Psoas muscle (tissue), 8 donors: ENCODE results near the gene ZBTB24. TPM values are rescaled to one million over a fixed set of nuclear protein-coding genes. Genes with fewer than 3 reads are reported as not detected.
"Not testable (repeated sequence)": the region's sequence is repeated elsewhere in the genome, so short reads cannot be mapped to it uniquely, and the experiment has no call there.

Experiments used
- ATAC-seq, 4 donors: fragments of 200-7000 bp; cut with Tn5 transposase; one replicate each; pipeline ENCODE4 v1.9.1; 2020; ENCODE audit warnings: moderate library complexity in 3 of 4, mild to moderate bottlenecking in 2 of 4
- DNase-seq, 2 donors: peaks; one replicate each; pipeline ENCODE4 v3.0.0-alpha.2; 2020
- H3K27ac ChIP-seq: fragments of 200-600 bp; one replicate; pipeline ENCODE4 v1.8.0; 2022
- H3K27me3 ChIP-seq, 3 donors: fragments of 200-600 bp in 1 of 3; one replicate each; pipeline versions ENCODE4 v1.6.1 to v1.8.0; 2013 to 2022; ENCODE audit warnings: low read length in 2 of 3, mild to moderate bottlenecking in 2 of 3, moderate library complexity in 1 of 3; ENCODE audit not compliant: insufficient read depth in 3 of 3
- H3K36me3 ChIP-seq, 2 donors: fragments of 200-600 bp in 1 of 2; one replicate each; pipeline versions ENCODE4 v1.6.1 to v1.8.0; 2013 to 2022; ENCODE audit warnings: low read depth in 1 of 2, mild to moderate bottlenecking in 1 of 2, moderate library complexity in 1 of 2; ENCODE audit not compliant: insufficient read depth in 1 of 2
- H3K4me1 ChIP-seq: fragments of 200-600 bp; one replicate; pipeline ENCODE4 v1.8.0; 2022
- H3K4me3 ChIP-seq: fragments of 200-600 bp; one replicate; pipeline ENCODE4 v1.8.0; 2022; ENCODE audit warnings: mild to moderate bottlenecking
- H3K9me3 ChIP-seq: fragments of 200-600 bp; one replicate; pipeline ENCODE4 v1.8.0; 2022
- CTCF ChIP-seq: fragments of 200-600 bp; IDR thresholded peaks from one replicate; pipeline ENCODE4 v1.8.0; 2022; ENCODE audit warnings: antibody characterized with exemption
- WGBS, 3 donors: extraction: QIAGEN DNeasy Blood & Tissue Kit; methylation state at CpG; one replicate each; pipeline versions ENCODE4 v1.1.6 to v1.1.7; 2013; 5-methylcytosine and 5-hydroxymethylcytosine counted together
- intact Hi-C, 2 donors: fragments of 100-400 bp; cut with DNase I; formaldehyde crosslinking; loops; one replicate each; pipeline versions ENCODE4 v1.11.0 to v1.14.2; 2022
- polyA plus RNA-seq, 3 donors: library from polyadenylated mRNA; stranded (reverse); fragments of 200-250 nt; gene quantifications; one replicate each; pipeline ENCODE4 v1.2.3, GENCODE V29; 2013
- total RNA-seq, 4 donors: library from RNA; stranded (reverse); fragmentation: NEBNext Ultra II Directional in 2 of 4; extraction: Animal tissue kit (Norgen Biotek cat#: 25700) in 2 of 4; gene quantifications; one replicate each; pipeline versions ENCODE4 v1.2.1 to v1.2.4, GENCODE V29; 2021 to 2023
- donor health status: healthy with polysubstance abuse.
- donor health status: DM: no; HTN: no; CAD: no; lungs with moderate emphysema.
- donor health status: Bipolar disorder and iron deficiency.
- donor health status: healthy.
- donor health status: DM: yes; HTN: yes; CAD: no.
- donor health status: DM: no; HTN: no; CAD: no.
- donor health status: DM: no; HTN: no; CAD: no.
- donor health status: DM: yes; HTN: yes; CAD: no.

ZBTB24 gene
- total and polyA plus RNA-seq, 7 donors, result 2.3 to 5.8 (median 5.3) TPM

- WGBS, 3 donors, result 58 to 65% (median 65%) methylated on average over 7 of the region's 7 CpGs
- peak; percentile 47 for TF ChIP-seq CTCF
- intact Hi-C loops, result loop anchor here (5.0 to 10.0 kb wide), 2 partner anchors 510 to 528 kb away; no protein-coding TSS in a partner anchor
These were observed 44.0 kb upstream of the ZBTB24 start for GRCh38 chr6:109526905-109527628.

GRCh38 chr6:109524129-109524528 is 41.1 kb upstream of the ZBTB24 start:
- Histone ChIP-seq H3K9me3 (peaks cover 10% of the 10 kb centered on the region), H3K27me3 (no peaks in the 10 kb centered on the region), H3K4me3 (no peak overlapping the region), H3K4me1 (no peaks in the 10 kb centered on the region), H3K36me3 (no peaks in the 10 kb centered on the region), H3K27ac (no peak overlapping the region)
- ATAC-seq, result no peak
- DNase-seq, result no peak
- no peak for TF ChIP-seq CTCF
- intact Hi-C loops, result loop anchor here in 1 of 2 donors (10.0 kb wide), 1 partner anchor 531 kb away; no protein-coding TSS in a partner anchor

More at GRCh38 chr6:109526905-109527628, 44.0 kb upstream of the ZBTB24 start:
- Histone ChIP-seq H3K9me3 (peaks cover 10% of the 10 kb centered on the region), H3K27me3 (no peaks in the 10 kb centered on the region), H3K27ac (no peak overlapping the region), H3K4me3 (no peak overlapping the region), H3K36me3 (no peaks in the 10 kb centered on the region), H3K4me1 (no peaks in the 10 kb centered on the region)
- ATAC-seq (peak in 2 of 4 donors; percentile 35 to 57), DNase-seq (no peak)

- intact Hi-C loops, result loop anchor here in 1 of 2 donors (10.0 kb wide), 1 partner anchor 531 kb away; no protein-coding TSS in a partner anchor
- 42 to 50% (median 48%) methylated on average over 2 of the region's 2 CpGs for WGBS, 3 donors
- H3K27ac ChIP-seq, result no peak overlapping the region
- DNase-seq (no peak), ATAC-seq (no peak)
- peaks cover 10% of the 10 kb centered on the region for H3K9me3 ChIP-seq
- H3K36me3 ChIP-seq, result no peaks in the 10 kb centered on the region
- no peaks in the 10 kb centered on the region for H3K4me1 ChIP-seq
- TF ChIP-seq CTCF, result no peak
- H3K27me3 ChIP-seq, result no peaks in the 10 kb centered on the region
- no peak overlapping the region for H3K4me3 ChIP-seq
These were observed 40.5 kb upstream of the ZBTB24 start for GRCh38 chr6:109523478-109523877.

- no peak for TF ChIP-seq CTCF
- Histone ChIP-seq H3K27me3 (no peaks in the 10 kb centered on the region), H3K9me3 (peaks cover 10% of the 10 kb centered on the region), H3K27ac (no peak overlapping the region), H3K36me3 (no peaks in the 10 kb centered on the region), H3K4me1 (no peaks in the 10 kb centered on the region), H3K4me3 (no peak overlapping the region)
- intact Hi-C loops, result loop anchor here in 1 of 2 donors (10.0 kb wide), 1 partner anchor 534 kb away; no protein-coding TSS in a partner anchor
- ATAC-seq, result no peak
- DNase-seq, result no peak
- 66 to 82% (median 74%) methylated on average over 3 of the region's 3 CpGs for WGBS, 3 donors
These were observed 38.1 kb upstream of the ZBTB24 start for GRCh38 chr6:109521080-109521479.

GRCh38 chr6:109519647-109520046 is 36.6 kb upstream of the ZBTB24 start:
- not testable (repeated sequence) for DNase-seq, H3K27me3 ChIP-seq, H3K4me3 ChIP-seq, H3K36me3 ChIP-seq, ATAC-seq, H3K4me1 ChIP-seq, H3K27ac ChIP-seq, H3K9me3 ChIP-seq
- intact Hi-C loops, result loop anchor here in 1 of 2 donors (10.0 kb wide), 1 partner anchor 535 kb away; no protein-coding TSS in a partner anchor
